ENCODE results near the gene CTBP2. TPM values are rescaled to one million over a fixed set of nuclear protein-coding genes. Genes with fewer than 3 reads are reported as not detected.

The CTBP2 gene
- polyA plus RNA-seq, 10 donors, result 28.5 to 47.5 (median 33.2) TPM

DNA sequence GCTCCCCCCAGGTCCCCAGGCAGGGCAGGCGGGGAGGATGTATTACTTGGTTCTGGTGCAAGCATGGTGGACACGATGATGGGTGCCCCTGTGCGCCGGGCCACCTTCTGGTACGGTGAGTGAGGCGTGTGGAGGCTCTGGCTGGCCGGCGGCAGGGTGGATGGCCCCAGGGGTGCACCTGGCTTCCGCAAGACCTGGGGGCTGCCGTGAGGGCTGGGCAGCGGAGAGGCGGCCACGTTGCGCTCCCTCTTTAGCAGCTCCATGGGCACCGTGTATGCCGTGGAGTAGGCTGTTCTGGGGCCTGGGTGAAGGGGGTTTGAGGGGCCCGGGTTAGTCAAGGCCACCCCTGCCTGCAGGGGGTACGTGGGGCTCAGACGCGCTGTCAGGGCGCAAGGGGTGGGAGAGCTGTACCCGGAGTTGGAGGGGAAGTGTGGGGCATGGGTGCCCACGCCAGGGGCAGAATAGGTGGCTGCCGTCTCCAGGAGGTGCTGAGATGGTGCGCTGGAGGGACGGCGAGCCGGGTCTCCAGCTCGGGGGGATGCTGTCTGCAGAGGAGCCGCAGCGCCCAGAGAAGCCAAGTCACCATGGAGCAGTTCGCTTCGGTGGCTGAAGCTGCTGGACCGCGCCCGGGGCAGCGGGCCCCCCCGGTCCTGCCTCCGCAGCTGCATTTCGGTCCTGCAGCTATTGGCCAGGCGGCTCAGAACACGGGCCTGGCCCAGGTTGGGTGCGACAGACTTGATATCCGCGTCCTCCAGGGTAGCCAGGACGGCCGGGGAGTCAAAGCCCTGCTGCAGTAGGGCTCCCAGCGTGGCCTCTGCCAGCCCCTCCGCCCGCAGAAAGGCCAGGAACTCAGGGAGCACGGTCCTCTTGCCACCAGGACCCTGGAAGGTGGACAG lies 134.1 kb downstream of the CTBP2 start:
- no peak for DNase-seq

DNA sequence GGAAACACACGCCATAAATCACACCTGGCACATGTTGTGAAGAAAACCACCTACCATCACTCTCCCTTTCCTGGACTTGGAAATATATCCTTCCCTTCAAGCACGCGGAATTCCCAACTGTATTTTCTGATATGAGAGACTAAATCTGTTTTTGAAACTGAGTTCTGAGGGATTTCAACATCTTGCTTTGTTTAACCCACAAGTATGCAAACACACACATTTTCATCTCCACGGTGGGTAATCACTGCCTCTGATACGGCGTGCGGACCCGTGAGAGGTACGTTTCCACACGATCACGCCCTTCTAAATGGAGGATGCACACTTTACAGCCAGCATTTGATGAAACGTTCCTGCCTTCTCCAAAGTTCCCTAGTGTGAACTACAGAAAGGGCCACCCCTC lies 135.0 kb downstream of the CTBP2 start:
- DNase-seq, result no peak

DNA sequence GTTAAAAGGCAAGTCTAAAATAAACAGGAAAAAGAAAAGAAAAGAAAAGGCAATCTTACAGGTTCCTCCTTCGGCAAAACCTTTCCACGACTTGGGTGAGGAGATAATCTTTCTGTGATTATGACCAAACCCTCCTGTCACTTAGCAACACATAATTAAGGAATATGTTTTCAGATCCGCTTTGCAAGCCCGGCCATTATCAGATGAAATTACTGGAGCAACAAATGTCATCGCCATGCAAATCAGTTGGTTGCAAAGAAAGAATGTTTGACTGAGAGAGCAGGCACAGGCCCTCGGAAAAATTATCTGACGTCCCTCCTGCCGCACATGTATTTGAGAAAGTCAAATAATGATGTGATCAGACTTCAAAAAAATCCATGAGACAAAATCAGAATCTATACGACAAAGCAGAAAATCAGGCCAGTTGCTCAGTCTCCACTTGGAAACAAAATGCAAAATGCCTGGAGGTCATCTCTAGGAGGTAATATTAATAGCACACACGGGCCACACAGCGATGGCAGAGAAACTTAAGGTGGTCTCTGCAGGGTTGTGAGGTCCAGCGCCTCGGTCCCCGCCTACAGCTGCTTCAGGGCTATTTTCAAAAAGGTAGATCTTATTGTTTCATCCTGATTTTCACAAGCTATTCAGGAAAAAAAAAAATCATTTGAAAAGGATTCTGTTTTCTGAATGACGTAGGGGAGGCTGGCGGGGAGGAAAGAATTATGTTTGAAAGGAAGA lies 135.7 kb downstream of the CTBP2 start:
- DNase-seq, result no peak

DNA sequence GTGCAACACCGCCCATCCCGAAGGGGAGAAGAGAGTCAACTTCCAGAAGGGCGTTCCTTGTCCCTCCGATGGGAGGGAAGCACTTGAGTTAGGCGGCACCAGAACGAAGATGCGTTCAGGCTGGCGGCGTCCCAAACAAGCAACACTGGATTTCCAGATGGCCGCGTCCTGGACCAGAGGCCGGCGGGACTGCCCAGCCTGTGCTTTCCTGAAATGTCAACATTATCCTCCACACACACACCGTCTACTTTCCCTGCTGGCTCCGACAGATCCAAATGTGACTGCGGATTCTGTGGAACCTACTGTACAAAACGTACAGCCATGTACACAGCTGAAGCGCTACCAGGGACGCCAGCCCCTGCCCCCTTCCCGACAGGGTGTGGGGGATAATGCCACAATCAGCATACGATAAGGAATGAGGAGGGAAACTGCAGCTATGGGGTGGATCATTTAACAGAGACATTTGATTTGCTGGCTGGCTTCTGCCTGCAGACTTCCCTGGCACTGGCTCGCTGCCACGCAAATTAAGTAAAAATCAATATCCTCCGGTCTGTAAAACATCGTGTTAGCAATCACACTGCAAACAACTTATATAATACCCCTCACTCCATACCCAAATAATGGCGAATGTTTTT lies 136.4 kb downstream of the CTBP2 start:
- peak in 1 of 3 donors; percentile 77 for DNase-seq

- DNase-seq, result peak in 1 of 3 donors; percentile 61
Measured at GRCh38 chr10:125023255-125023654, 137.1 kb downstream of the CTBP2 start.

DNA sequence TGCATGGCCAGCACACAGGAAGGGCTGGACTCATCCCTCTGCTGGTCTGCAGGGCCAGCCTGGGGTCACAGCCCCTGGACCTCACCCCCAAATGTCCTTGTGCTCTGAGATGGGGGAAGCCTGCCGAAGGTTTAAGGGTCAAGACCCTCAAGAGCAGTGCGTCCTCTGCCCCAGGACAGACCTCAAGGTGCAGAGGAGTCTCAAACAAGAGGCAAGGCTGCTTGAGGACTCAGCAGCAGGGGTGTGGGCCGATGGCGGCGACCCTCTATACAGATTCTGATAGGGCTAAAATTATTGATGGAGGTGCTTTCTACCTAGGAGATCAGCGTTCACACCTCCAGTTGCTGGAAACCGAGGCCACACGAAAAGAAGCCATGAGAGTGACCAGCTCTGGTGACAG lies 137.7 kb downstream of the CTBP2 start:
- no peak for DNase-seq

DNA sequence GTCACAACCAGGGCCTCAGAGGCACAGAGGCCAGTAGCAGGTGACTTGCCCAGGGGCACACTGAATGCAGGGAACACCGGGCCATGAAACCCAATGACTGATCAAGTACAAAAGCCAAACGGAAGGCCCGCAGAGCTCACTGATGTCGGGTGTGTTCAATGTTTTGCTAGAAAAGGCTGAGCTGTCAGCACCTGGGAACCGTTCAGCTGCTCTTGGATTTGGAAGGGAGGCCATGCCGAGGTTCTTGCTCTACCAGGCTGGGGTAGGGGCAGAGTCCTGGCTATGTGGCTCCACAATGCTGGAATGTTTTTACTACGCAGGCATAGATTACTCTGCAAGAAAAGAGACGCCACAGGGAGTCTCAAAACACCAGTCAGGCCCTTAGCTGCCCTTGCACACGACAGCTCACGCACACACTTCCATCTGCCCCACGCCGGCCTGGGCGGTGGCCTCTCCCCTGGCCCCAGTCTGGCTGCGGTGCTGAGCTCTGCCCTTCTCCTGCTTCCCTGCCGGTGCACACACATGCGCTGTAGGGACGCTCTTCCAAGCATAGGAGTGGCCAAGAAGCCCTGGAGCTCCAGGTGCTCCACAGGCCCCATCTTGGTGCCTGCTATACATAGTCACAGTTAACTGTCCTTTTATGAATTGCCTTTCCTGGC lies 138.5 kb downstream of the CTBP2 start:
- DNase-seq, result no peak

DNA sequence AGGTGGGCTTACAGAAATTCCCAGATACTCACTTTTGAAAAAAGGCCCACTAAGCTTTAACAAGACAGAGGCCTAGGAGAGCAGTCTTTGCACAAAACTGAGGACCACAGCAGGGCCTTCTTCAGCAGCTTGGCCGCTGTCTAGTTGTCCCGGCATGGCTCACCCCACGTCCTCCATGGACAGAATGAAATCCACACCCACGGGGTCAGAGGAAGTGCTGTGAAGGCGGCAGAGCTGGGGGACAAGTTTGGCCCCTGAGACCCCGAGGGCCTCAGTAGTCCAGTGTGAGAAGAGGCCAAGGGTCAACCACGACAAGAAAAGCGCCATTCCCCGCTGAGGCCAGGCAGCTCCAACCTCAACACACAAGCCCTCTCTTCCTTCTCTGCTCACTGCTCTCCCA lies 139.5 kb downstream of the CTBP2 start:
- no peak for DNase-seq

DNA sequence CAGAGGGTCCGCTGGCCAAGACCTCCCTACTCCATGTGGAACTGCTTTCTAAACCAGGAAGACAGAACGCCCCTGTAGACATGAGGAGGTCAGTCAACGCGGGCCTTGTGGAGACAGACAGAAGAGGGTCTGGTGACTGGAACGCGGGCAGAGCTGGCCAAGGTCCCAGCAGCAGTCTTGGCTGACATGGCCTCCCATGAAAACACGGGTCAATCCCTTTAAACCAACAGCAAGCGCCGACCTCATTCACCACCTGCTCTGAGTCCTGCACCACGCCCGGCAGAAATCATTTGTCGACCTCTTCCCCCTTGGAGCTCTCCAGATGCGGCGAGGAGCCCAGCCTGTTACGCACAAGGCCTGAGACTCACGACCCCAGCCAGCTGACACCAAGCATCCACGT lies 140.0 kb downstream of the CTBP2 start:
- no peak for DNase-seq

DNA sequence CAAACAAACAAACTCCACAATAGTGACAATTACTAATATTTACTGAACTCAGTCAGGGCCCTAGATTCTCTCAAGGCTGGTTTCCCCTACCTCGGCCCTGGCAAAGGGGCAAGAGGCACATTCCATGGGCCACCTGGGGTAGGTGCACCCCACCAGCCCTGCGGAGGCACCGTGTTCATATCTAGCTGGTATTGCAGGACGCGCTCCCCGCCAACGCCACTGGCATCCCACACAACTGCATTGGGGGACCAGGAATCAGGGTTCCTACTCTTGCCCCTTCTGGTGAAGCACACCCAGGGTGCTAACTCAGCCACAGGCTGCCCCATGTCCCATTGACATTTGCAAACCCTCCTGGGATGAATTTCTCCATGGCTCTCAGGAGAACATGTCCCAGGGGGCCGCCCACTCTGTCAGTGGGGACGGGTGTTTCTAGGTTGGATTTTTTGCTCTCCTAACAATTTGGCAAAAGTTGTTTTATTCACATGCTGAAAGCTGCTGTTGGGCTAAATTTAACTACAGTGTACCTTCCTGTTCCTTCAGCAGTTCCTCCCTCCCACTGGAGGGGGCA lies 141.7 kb downstream of the CTBP2 start:
- no peak for DNase-seq

DNA sequence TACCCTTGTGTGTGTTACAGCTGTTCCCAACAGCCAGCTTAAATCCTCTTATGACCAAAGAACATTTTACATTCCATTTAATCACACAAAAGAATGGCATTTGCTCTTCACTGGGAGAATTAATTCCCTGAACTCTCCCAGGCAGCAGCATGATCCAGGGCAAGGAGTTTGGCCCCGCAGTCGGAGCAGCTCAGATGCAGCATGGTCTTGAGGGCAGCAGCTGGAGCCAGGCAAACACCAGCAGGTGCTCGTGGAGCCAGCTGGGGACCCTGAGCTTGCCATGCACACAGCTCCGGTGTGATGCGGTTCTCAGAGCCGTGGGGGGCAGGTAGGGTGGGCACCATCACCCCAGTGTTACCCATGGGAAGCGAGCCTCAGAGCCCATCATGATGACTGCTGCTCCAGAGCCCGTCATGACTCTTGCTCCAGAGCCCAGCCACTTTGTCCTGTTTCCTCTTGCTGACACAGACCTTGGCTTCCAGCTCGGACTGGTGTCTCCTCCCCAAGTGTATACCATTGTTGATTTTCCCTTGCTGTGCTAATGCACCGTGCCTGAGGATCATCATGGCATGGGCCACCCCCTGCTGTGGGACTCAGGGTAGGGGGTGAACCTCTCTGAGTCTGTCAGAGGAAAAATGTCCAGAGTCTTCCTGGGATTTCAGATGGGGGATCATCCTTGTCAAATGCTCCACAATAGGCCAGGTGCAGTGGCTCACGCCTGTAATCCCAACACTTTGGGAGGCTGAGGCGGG lies 142.6 kb downstream of the CTBP2 start:
- peak in 1 of 3 donors; percentile 53 for DNase-seq

DNA sequence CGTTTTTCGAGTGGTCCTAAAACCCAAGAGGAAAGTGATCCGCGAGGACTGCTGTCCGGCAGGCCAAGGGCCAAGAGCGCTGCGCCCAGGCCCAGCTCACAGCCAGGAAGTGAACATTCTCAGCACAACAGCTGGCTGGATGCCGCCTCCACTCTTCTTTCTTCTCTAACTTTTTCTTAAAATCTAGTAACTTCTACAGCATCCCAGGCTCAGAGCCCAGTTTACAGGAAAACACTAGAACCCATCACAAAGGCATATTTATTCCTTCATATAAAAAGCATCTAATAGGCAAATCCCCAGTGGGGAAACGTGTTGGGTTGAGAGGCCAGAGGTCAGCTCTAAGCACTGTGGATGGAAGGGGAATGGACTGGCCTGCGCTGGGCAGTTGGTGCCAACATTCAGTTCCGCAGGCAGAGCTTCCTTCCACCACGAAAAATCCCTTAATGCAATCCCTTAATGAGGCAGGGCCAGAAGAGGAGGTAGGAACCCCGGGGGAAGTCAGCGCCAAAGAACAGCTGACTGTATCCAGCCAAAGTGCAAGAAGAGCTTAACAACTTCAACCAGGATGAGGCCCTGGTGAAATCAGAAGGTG lies 143.7 kb downstream of the CTBP2 start:
- peak in 2 of 3 donors; percentile 75 to 88 for DNase-seq

- DNase-seq, result no peak
Measured at GRCh38 chr10:125016123-125016522, 144.2 kb downstream of the CTBP2 start.

- peak in 1 of 3 donors; percentile 63 for DNase-seq
Measured at GRCh38 chr10:125015356-125015944, 144.9 kb downstream of the CTBP2 start.

DNA sequence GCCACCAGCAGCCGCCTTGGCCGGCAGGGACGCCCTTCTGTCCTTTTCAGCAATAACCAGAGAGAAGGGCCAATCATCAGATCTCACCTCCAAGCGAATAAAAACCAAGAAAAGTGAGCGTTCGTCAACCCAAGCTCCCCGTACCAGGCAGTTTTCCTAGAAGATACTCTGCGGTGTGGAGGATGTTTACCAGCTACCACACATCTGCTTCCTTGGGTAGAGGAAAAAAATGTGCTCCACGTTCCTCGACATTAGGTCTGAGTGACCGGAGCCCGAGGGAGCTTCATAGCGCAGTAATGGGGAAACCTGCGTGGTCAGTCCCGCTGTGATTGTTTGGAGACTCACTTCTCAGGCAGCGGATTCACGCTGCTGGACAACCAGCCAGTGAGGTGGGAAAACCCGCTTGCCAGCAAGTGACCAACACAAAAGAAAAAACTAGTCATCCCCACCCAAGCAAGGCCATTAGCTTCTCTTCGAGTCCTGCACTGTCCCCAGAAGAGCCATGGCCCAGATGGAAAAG lies 145.5 kb downstream of the CTBP2 start:
- no peak for DNase-seq

DNA sequence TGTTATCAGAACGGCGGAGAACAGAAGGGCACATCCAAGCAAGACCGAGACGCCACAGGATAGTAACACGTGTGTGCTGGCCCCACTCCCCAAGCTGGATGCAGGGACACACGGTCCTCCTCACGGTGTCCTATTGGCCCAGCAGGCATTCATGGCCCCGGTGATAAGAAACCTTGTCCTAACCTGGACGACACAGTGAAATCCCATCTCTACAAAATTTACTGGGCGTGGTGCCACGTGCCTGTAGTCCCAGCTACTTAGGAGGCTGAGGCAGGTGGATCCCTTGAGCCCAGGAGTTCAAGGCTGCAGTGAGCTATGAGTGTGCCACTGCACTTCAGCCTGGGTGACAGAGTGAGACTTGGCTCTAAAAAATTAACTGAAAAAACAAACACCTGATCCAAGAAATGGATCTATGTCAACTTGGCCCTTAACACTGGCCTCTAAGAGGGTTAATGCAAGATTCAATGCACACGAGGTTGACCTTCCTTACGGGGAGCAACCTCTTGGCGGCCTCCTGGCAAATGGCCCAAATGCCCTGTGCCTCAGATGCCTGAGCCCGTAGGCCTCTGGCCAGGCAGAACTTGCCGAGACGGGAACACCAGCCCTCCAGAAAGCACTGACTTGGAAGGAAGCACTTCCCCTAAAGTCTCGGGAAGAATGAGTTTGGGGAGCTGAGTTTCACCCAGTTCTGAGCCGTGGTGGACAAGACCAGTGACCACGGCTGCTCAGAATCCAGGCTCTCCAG lies 146.1 kb downstream of the CTBP2 start:
- DNase-seq, result no peak

- no peak for DNase-seq
Measured at GRCh38 chr10:125013529-125013872, 146.9 kb downstream of the CTBP2 start.

DNA sequence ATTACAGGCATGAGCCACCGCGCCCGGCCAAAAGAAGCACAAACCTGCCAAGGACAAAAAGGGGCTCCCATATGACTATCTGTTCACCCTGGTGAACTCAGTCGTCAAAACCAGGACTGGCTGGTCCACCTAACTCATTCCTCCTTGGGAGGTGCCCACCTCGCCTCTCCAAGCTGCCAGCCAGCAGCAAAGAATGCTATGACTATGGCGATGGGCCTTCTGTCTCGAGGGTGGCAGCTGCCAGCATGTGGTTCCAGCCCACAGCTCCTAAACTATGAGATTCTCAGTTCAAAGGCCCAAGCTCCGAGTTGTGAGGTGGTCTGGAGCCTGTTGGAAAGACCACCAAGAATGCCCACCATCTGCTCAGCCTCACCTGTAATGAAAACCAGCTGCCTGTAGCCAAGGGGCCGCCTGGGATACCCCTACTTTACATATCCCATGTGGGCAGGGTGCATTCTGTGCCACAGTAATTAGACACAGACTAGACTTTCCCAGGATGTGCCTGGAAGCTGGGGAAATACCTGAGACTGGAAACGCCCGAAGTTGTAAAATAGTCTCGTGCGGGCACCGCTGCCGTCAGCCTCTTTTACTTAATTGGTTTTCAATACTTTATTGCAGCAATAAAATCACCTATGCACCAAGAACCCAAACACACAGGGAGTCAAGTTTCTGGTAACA lies 147.4 kb downstream of the CTBP2 start:
- no peak for DNase-seq
